GM10248 (cell line): ENCODE measurements around the gene OR51E1.

ENCODE experiments used
- CTCF ChIA-PET: fragments of 300-600 bp; sonication (Branson Sonifier 250); formaldehyde crosslinking; extraction: SDS; loops from one replicate; lab custom pipeline; 2021; ENCODE audit warnings: antibody characterized with exemption; lab: Yijun Ruan, JAX
- POLR2A ChIA-PET: fragments of 350-650 bp; sonication (Branson Sonifier 250); formaldehyde crosslinking; extraction: SDS; loops from one replicate; lab custom pipeline; 2020; ENCODE audit warnings: antibody characterized with exemption; lab: Yijun Ruan, JAX
- DNase-seq: peaks from one replicate; pipeline ENCODE4 v3.0.0; 2012; ENCODE audit errors: extremely low spot score
- TF ChIP-seq, protein P1 (sequence below): IDR thresholded peaks from 2 replicates; pipeline ENCODE4 v1.5.1; 2012; ENCODE audit warnings: mild to moderate bottlenecking, low read depth; ENCODE audit errors: extremely low read depth, missing control alignments, control extremely low read depth

The OR51E1 gene

DNA sequence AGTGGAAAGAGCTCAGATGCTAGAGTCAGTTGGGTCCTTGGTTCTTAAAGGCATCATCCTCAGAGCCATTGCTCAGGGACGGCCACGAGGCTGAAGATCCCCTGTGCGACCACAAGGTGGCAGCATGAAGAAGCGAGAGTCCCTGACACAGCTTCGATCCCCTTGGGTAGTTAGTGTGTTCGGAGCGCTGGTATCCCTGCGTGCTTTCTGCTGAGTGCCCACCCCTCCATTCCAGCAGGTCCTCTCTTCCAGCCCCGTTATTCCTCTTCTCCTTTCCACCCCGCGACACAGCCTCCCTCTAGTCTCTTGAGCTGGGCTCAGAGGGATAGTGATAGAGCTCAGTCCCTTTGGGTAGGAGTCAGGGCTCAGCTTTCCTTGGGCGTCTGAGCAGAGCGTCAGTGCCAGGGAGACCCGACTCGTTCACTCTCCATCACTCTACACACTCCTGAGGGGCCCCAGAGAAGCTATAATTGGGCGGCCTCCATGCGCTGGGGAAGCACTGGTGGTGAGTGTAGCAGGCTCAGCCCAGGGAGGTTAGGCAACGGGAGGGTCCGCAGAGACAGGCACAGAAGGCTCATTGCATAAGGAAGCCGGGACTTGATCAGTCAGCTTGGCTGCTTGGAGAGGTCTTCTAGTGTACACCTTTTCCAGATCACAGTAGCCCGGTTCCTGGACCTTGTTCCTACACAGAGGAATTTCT, 6.7 kb upstream of the OR51E1 start, which contains the start of gene OR51D1:
Gene OR51D1, plus strand, starts transcription at position 516 of the 700 bp plus-strand sequence. CDS start 2,314 bp downstream, outside the sequence.
- CTCF ChIA-PET: interaction anchor here (0.5 to 3.6 kb wide), 43 partner anchors 9 to 1716 kb away, joined by 3 to 73 read pairs (median 4); partner anchors contain the start of genes MMP26, OR51E2 and TRIM68
- POLR2A ChIA-PET: no interaction called here
- TF ChIP-seq, protein P1, sequence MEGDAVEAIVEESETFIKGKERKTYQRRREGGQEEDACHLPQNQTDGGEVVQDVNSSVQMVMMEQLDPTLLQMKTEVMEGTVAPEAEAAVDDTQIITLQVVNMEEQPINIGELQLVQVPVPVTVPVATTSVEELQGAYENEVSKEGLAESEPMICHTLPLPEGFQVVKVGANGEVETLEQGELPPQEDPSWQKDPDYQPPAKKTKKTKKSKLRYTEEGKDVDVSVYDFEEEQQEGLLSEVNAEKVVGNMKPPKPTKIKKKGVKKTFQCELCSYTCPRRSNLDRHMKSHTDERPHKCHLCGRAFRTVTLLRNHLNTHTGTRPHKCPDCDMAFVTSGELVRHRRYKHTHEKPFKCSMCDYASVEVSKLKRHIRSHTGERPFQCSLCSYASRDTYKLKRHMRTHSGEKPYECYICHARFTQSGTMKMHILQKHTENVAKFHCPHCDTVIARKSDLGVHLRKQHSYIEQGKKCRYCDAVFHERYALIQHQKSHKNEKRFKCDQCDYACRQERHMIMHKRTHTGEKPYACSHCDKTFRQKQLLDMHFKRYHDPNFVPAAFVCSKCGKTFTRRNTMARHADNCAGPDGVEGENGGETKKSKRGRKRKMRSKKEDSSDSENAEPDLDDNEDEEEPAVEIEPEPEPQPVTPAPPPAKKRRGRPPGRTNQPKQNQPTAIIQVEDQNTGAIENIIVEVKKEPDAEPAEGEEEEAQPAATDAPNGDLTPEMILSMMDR: peak; percentile 94
- peak; percentile 72 for DNase-seq

DNA sequence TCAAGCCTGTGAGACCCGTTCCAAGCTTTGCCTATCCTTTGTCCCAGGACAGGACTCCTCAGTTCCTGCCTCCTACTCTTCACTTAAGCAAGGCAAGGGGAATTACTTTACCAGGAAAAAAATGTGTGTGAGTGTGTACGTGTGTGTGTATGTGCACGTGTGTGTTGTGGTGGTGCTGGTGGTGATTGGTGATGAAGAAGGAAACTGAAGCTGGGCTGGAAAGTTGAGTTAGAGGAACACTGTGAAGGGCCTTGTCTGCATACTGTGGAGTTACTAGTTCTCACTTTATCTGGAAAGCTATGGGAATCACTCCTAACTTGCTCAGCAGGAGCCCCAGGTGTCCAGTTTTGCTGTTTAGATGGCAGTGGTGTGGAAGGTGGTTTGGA, 6.1 kb upstream of the OR51E1 start:
- ChIA-PET POLR2A (no interaction called here), CTCF (interaction anchor here (0.7 to 3.6 kb wide), 33 partner anchors 9 to 1716 kb away, joined by 3 to 73 read pairs (median 6); partner anchors contain the start of genes OR51E2 and TRIM68)
- no peak for DNase-seq
- TF ChIP-seq, protein P1: no peak

GRCh38 chr11:4639931-4640330, 3.9 kb upstream of the OR51E1 start:
- POLR2A ChIA-PET: no interaction called here
- TF ChIP-seq, protein P1: no peak
- CTCF ChIA-PET: no interaction called here

GRCh38 chr11:4641501-4641900, 2.3 kb upstream of the OR51E1 start:
- ChIA-PET CTCF (interaction anchor here (1.1 kb wide), 1 partner anchor 15 kb away, joined by 3 read pairs; no protein-coding TSS in a partner anchor), POLR2A (no interaction called here)
- TF ChIP-seq, protein P1: no peak
- DNase-seq: no peak

More at GRCh38 chr11:4639931-4640330, 3.9 kb upstream of the OR51E1 start:
- DNase-seq: no peak

GRCh38 chr11:4642043-4642442, 1.7 kb upstream of the OR51E1 start:
- no peak for DNase-seq
- ChIA-PET POLR2A (no interaction called here), CTCF (no interaction called here)
- TF ChIP-seq, protein P1: no peak

DNA sequence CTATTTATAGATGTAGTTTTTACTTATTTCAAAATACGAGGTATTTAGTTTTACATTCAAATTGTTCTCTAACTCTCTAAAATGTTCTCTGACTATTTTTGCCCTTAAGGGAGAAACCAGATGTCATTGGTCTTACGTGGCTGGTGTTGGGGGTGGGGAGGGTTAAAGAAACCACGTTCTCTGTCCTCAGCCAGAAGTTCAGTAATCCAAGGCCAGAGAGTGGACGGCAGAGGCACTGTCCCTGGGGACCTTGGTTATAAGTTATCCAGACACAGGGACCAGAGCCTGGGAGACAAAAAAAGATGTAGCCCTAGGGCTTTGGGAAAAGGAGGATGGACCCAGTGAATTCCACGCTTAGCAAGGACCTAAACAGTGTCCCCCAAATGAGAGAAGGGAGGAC, 706 bp upstream of the OR51E1 start:
- POLR2A ChIA-PET: interaction anchor here (0.7 kb wide), 1 partner anchor 101 kb away, joined by 5 read pairs; no protein-coding TSS in a partner anchor
- no peak for DNase-seq
- TF ChIP-seq, protein P1: no peak
- CTCF ChIA-PET: no interaction called here
